ENCODE results near the gene TPRA1.

TPRA1 gene

GRCh38 chr3:127555108-127555507, 35.4 kb downstream of the TPRA1 start:
- FAIRE-seq, result no peak

GRCh38 chr3:127552038-127552437, 38.5 kb downstream of the TPRA1 start:
- no peak for FAIRE-seq

GRCh38 chr3:127551178-127551577, 39.4 kb downstream of the TPRA1 start:
- no peak for FAIRE-seq

GRCh38 chr3:127550468-127551157, 39.9 kb downstream of the TPRA1 start:
- no peak for FAIRE-seq

GRCh38 chr3:127549826-127550467, 40.6 kb downstream of the TPRA1 start:
- FAIRE-seq, result no peak

- no peak for FAIRE-seq
These were observed 42.5 kb downstream of the TPRA1 start for GRCh38 chr3:127547761-127548605.

GRCh38 chr3:127546970-127547733, 43.4 kb downstream of the TPRA1 start:
- no peak for FAIRE-seq

GRCh38 chr3:127546554-127546953, 44.0 kb downstream of the TPRA1 start:
- no peak for FAIRE-seq

GRCh38 chr3:127545711-127546457, 44.6 kb downstream of the TPRA1 start:
- FAIRE-seq, result no peak

GRCh38 chr3:127545216-127545615, 45.3 kb downstream of the TPRA1 start:
- no peak for FAIRE-seq

GRCh38 chr3:127544803-127545201, 45.7 kb downstream of the TPRA1 start:
- FAIRE-seq, result no peak

- FAIRE-seq, result no peak
These were observed 46.2 kb downstream of the TPRA1 start for GRCh38 chr3:127544192-127544802.

GRCh38 chr3:127543441-127543840, 47.1 kb downstream of the TPRA1 start:
- FAIRE-seq, result no peak

GRCh38 chr3:127542441-127542952, 48.0 kb downstream of the TPRA1 start:
- peak; percentile 45 for FAIRE-seq

- FAIRE-seq, result no peak
These were observed 49.2 kb downstream of the TPRA1 start for GRCh38 chr3:127541320-127541719.

- no peak for FAIRE-seq
These were observed 51.0 kb downstream of the TPRA1 start for GRCh38 chr3:127539366-127540060.

- FAIRE-seq, result no peak
These were observed 52.0 kb downstream of the TPRA1 start for GRCh38 chr3:127538569-127538968.

- no peak for FAIRE-seq
These were observed 53.4 kb downstream of the TPRA1 start for GRCh38 chr3:127536830-127537812.
